G401.6 (cell line): ENCODE data around the gene MUC12.
"Not testable (repeated sequence)": the region's sequence is repeated elsewhere in the genome, so short reads cannot be mapped to it uniquely, and the experiment has no call there.

Source experiments
- FAIRE-seq: peaks from 2 replicates; lab custom pipeline; 2012; peaks lifted over from hg19 to GRCh38; lab: Jason Lieb, UNC

MUC12 gene

DNA sequence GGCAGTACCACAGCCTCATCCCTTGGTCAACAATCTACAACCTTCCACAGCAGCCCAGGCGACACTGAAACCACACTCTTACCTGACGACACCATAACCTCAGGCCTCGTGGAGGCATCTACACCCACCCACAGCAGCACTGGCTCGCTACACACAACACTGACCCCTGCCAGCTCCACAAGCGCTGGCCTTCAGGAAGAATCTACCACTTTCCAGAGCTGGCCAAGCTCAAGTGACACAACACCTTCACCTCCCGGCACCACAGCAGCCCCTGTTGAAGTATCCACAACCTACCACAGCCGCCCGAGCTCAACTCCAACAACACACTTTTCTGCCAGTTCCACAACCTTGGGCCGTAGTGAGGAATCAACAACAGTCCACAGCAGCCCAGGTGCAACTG is 25.3 kb downstream of the MUC12 start:
- FAIRE-seq = not testable (repeated sequence)

DNA sequence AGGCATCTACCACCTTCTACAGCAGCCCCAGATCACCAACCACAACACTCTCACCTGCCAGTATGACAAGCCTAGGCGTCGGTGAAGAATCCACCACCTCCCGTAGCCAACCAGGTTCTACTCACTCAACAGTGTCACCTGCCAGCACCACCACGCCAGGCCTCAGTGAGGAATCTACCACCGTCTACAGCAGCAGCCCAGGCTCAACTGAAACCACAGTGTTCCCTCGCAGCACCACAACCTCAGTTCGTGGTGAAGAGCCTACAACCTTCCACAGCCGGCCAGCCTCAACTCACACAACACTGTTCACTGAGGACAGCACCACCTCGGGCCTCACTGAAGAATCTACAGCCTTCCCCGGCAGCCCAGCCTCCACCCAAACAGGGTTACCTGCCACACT is 29.2 kb downstream of the MUC12 start:
- not testable (repeated sequence) for FAIRE-seq

- FAIRE-seq = not testable (repeated sequence)
Observed at GRCh38 chr7:100999334-100999733, 30.0 kb downstream of the MUC12 start.

GRCh38 chr7:101000025-101000424 is 30.7 kb downstream of the MUC12 start:
- not testable (repeated sequence) for FAIRE-seq

DNA sequence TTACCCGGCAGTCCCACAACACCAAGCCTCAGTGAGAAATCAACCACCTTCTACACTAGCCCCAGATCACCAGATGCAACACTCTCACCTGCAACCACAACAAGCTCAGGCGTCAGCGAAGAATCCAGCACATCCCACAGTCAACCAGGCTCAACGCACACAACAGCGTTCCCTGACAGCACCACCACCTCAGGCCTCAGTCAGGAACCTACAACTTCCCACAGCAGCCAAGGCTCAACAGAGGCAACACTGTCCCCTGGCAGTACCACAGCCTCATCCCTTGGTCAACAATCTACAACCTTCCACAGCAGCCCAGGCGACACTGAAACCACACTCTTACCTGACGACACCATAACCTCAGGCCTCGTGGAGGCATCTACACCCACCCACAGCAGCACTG is 33.0 kb downstream of the MUC12 start:
- FAIRE-seq = not testable (repeated sequence)

DNA sequence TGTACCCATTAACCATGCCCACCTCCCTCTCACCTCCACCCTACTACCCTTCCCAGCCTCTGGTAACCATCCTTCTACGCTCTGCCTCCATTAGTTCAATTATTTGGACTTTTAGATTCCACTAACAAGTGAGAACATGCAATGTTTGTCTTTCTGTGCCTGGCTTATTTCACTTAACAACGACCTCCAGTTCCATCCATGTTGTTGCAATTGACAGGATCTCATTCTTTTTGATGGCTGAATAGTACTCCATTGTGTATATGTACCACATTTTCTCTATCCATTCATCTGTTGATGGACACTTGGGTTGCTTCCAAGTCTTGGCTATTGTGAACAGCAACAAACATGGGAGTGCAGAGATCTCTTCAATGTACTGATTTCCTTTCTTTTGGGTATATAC is 38.0 kb downstream of the MUC12 start:
- not testable (repeated sequence) for FAIRE-seq

GRCh38 chr7:101009629-101010028 is 40.3 kb downstream of the MUC12 start:
- FAIRE-seq = no peak

GRCh38 chr7:101012931-101013330 is 43.6 kb downstream of the MUC12 start:
- no peak for FAIRE-seq

DNA sequence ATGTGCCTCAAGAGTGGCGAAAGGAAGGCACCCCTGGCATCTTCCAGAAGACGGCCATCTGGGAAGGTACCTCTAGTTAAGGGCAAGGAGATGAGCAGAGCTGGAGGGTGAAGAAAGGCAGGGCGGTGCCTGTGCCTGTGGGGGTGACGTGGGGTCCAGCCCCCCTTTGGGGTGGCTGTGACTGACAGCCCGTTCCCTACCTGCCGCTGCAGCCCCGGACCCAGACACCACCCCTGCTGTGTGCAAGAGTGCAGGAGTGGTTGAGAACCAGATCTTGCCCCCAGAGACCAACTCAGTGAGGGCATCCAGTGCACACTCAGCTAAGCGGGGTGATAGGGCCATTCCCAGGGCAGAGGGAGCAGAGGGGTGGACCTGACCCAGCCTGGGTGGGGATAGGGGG is 46.3 kb downstream of the MUC12 start:
- FAIRE-seq = no peak

GRCh38 chr7:101017064-101017777 is 47.9 kb downstream of the MUC12 start:
- no peak for FAIRE-seq

DNA sequence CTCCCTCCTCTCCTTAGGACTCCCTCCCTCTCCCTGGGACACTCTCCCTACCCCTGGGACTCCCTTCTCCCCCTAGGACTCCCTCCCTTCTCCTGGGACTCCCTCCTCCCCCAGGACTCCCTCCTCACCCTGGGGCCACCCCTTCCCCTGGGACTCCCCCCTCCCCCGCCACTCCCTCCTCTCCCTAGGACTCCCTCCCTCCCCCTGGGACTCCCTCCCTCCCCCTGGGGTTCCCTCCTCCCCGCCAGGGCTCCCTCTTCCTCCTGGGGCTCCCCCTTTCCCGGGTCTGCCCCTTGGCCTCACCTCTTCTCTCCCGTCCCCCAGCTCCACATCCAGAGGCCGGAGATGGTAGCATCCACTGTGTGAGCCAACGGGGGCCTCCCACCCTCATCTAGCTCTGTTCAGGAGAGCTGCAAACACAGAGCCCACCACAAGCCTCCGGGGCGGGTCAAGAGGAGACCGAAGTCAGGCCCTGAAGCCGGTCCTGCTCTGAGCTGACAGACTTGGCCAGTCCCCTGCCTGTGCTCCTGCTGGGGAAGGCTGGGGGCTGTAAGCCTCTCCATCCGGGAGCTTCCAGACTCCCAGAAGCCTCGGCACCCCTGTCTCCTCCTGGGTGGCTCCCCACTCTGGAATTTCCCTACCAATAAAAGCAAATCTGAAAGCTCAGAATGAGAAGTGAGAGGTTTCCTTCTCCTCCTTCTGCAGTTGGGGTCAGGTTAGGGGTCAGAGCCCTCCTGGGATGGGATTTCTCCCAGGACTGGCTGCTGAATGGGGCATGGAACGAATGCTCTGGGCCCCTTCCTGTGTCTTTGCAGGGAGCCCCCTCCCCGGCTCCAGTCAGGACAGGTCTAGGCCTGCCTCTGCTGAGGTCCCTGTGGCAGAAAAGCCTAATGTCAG is 49.2 kb downstream of the MUC12 start:
- FAIRE-seq = no peak

GRCh38 chr7:101020444-101020843 is 51.1 kb downstream of the MUC12 start:
- no peak for FAIRE-seq

DNA sequence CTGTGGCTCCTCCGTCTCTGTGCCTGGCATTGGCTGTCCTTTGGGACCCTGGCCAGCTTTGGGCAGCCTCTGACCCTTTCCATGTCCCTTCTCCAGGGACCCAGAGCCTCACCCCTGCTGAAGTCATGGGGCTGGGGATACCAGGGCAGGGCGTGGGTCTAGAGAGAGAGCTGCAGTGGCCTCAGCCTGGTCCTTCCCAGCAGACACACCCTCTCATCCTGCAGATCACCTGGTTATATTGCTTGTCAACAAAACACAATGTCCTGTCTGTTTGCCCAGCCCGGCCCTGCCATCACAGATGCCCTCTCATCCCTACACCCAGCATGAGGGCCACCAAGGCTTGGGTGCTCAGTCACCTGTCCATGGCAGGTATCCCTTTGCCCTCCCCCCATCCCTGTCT is 52.3 kb downstream of the MUC12 start:
- no peak for FAIRE-seq

- FAIRE-seq = no peak
Observed at GRCh38 chr7:101023839-101024238, 54.5 kb downstream of the MUC12 start.

GRCh38 chr7:101031082-101031481 is 61.7 kb downstream of the MUC12 start:
- no peak for FAIRE-seq

DNA sequence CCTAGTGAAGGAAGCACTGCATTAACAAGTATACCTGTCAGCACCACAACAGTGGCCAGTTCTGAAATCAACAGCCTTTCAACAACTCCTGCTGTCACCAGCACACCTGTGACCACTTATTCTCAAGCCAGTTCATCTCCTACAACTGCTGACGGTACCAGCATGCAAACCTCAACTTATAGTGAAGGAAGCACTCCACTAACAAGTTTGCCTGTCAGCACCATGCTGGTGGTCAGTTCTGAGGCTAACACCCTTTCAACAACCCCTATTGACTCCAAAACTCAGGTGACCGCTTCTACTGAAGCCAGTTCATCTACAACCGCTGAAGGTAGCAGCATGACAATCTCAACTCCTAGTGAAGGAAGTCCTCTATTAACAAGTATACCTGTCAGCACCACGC is 66.6 kb downstream of the MUC12 start:
- no peak for FAIRE-seq

DNA sequence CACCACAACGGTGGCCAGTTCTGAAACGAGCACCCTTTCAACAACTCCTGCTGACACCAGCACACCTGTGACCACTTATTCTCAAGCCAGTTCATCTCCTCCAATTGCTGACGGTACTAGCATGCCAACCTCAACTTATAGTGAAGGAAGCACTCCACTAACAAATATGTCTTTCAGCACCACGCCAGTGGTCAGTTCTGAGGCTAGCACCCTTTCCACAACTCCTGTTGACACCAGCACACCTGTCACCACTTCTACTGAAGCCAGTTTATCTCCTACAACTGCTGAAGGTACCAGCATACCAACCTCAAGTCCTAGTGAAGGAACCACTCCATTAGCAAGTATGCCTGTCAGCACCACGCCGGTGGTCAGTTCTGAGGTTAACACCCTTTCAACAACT is 71.9 kb downstream of the MUC12 start:
- FAIRE-seq = not testable (repeated sequence)

DNA sequence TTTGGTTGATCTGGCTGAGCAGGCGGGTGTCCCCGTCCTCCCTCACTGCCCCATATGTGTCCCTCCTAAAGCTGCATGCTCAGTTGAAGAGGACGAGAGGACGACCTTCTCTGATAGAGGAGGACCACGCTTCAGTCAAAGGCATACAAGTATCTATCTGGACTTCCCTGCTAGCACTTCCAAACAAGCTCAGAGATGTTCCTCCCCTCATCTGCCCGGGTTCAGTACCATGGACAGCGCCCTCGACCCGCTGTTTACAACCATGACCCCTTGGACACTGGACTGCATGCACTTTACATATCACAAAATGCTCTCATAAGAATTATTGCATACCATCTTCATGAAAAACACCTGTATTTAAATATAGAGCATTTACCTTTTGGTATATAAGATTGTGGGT is 89.0 kb downstream of the MUC12 start:
- no peak for FAIRE-seq

- no peak for FAIRE-seq
Observed at GRCh38 chr7:101059620-101059942, 90.2 kb downstream of the MUC12 start.

- FAIRE-seq = no peak
Observed at GRCh38 chr7:101060992-101061391, 91.6 kb downstream of the MUC12 start.

- not testable (repeated sequence) for FAIRE-seq
Observed at GRCh38 chr7:101064176-101064550, 94.8 kb downstream of the MUC12 start.

- FAIRE-seq = not testable (repeated sequence)
Observed at GRCh38 chr7:101065162-101065561, 95.8 kb downstream of the MUC12 start.

DNA sequence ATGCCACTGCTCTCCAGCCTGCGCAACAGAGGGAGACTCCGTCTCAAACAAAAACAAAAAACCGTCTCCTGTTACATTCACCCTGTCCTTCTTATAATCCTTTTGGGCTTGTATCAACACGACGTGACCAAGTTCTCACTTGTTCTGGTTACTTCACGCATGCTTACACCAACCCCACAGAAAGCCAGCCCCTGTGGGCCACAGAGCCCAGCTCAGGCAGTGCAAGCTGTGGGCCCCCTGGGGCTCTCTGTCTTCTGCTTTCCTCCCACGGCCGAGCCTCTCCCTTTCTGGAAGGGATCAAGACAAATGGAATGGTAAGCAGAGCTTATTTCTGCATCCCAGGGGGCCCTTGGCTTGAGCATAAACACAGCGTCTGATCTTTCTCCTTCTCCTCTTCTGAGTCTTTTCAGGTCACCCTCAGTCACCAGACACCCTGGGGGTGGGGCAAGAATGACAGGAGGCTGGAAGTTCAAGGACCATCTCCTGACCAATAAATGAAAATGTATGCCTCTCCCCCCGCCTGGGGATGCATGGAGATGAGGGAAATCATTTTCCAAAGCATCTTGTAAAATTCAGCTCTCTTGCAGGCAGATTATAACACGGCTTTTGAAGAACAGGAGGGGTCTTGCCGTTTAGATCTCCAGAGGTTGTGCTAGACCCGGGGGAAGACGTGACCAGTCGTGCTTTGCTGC is 96.9 kb downstream of the MUC12 start:
- no peak for FAIRE-seq
